SK-N-SH treated with all-trans-retinoic acid at 6 μM for 48 hours (cell line): Measurements from ENCODE around the gene CTIF.

Source experiments
- ISL1 ChIP-seq: fragments of 250-450 bp; sonication (Bioruptor Pico); IDR thresholded peaks from 2 replicates; pipeline ENCODE4 v2.1.2; 2022; ENCODE audit warnings: mild to moderate bottlenecking, moderate library complexity
- RARB ChIP-seq: fragments of 250-450 bp; sonication (Bioruptor Pico); IDR thresholded peaks from 2 replicates; pipeline ENCODE4 v1.8.0; 2021; ENCODE audit warnings: mild to moderate bottlenecking, moderate library complexity
- TCF4 ChIP-seq: fragments of 250-450 bp; sonication (Bioruptor Pico); IDR thresholded peaks from 2 replicates; pipeline ENCODE4 v1.8.0; 2021; ENCODE audit warnings: mild to moderate bottlenecking, moderate library complexity, borderline replicate concordance
- ZC3H10 ChIP-seq: fragments of 250-450 bp; sonication (Bioruptor Pico); IDR thresholded peaks from 2 replicates; pipeline ENCODE4 v1.5.1; 2021; ENCODE audit warnings: mild to moderate bottlenecking, moderate library complexity
- ZFP3 ChIP-seq: fragments of 250-450 bp; sonication (Bioruptor Pico); IDR thresholded peaks from 2 replicates; pipeline ENCODE4 v1.5.0; 2020; ENCODE audit warnings: mild to moderate bottlenecking, moderate library complexity
- ZFP30 ChIP-seq: fragments of 450-650 bp; formaldehyde crosslinking; IDR thresholded peaks from 2 replicates; pipeline ENCODE4 v1.5.0; 2022; ENCODE audit warnings: mild to moderate bottlenecking, moderate library complexity
- ZNF565 ChIP-seq: fragments of 450-650 bp; formaldehyde crosslinking; conservative IDR thresholded peaks from 2 replicates; pipeline ENCODE4 v1.5.0; 2020; ENCODE audit warnings: low read depth, mild to moderate bottlenecking, moderate library complexity
- TF ChIP-seq, protein P1 (sequence below): fragments of 250-450 bp; sonication (Bioruptor Pico); IDR thresholded peaks from 2 replicates; pipeline ENCODE4 v1.8.0; 2021; ENCODE audit warnings: low read depth, mild to moderate bottlenecking, moderate library complexity, borderline replicate concordance

DNA sequence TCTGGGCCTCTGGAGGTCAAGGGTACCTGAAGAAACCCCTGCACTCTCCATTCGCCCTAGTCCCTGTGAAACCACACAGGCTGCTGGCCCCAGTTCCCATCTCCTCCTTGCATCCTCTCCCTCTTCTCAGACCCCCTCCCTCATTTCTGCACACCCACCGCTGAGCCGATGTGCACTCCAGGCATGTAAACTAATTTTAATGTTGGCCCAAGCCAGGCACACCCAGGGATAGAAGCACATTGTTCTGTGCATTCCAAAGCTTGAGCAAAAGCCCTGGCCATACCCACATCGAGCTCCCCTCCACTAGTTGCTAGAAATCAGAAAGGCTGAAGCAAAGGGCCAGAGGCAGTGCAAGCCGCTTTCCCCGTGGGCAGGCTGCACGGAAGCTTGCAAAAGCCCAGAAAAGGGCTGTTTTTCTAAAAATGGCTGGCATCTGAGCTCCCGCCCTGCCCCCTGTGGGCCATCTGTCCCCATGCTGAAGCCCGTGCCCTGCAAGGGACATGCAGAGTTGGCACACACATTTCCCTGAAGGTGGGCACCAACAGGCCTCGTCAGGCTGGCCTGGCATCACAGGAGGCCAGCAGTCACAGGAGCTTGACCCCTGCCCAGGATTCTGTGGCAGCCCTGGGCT, 230.3 kb downstream of the CTIF start:
- no peak for TF ChIP-seq ZNF565 (CRISPR knock-in tag)
- TF ChIP-seq, protein P1, sequence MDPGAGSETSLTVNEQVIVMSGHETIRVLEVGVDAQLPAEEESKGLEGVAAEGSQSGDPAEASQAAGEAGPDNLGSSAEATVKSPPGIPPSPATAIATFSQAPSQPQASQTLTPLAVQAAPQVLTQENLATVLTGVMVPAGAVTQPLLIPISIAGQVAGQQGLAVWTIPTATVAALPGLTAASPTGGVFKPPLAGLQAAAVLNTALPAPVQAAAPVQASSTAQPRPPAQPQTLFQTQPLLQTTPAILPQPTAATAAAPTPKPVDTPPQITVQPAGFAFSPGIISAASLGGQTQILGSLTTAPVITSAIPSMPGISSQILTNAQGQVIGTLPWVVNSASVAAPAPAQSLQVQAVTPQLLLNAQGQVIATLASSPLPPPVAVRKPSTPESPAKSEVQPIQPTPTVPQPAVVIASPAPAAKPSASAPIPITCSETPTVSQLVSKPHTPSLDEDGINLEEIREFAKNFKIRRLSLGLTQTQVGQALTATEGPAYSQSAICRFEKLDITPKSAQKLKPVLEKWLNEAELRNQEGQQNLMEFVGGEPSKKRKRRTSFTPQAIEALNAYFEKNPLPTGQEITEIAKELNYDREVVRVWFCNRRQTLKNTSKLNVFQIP (CRISPR knock-in tag), result no peak
- no peak for TF ChIP-seq ZFP30 (CRISPR knock-in tag)
- TF ChIP-seq TCF4 (CRISPR knock-in tag), result no peak
- no peak for TF ChIP-seq ISL1 (CRISPR knock-in tag)
- no peak for TF ChIP-seq ZC3H10 (CRISPR knock-in tag)
- no peak for TF ChIP-seq RARB (CRISPR knock-in tag)
- TF ChIP-seq ZFP3, result no peak
